ENCODE measurements around the gene MAZ. TPM values are rescaled to one million over a fixed set of nuclear protein-coding genes. Genes with fewer than 3 reads are reported as not detected.

The MAZ gene
- total and polyA plus RNA-seq, 2 of the 13 experiments (the other 11 are each of a cell fraction or from before 2014, with no cell fraction given) = 203 to 277 TPM

- TF ChIP-seq ATF6 (CRISPR knock-in tag; conservative IDR thresholded peaks at IDR 0.05) (no peak), PRMT3 (CRISPR knock-in tag; IDR thresholded peaks at IDR 0.05; ENCODE audit: borderline replicate concordance, low read depth) (no peak), KMT2A (CRISPR knock-in tag; IDR thresholded peaks at IDR 0.05) (no peak), TEAD2 (CRISPR knock-in tag; IDR thresholded peaks at IDR 0.05) (no peak), TRIM22 (IDR thresholded peaks at IDR 0.05) (no peak), XRCC5 (optimal IDR thresholded peaks at IDR 0.05; ENCODE audit: low read length) (peak; percentile 17), ZBTB33 (CRISPR knock-in tag; IDR thresholded peaks at IDR 0.05) (peak; percentile 77; the same call in 1 of the 2 replicates), ZBTB46 (CRISPR knock-in tag; IDR thresholded peaks at IDR 0.05; ENCODE audit: borderline replicate concordance) (no peak), GLI4 (CRISPR knock-in tag; IDR thresholded peaks at IDR 0.05; ENCODE audit: borderline replicate concordance) (no peak), MXI1 (IDR thresholded peaks at IDR 0.05; ENCODE audit: borderline replicate concordance, low read depth, low read length) (peak; percentile 24; the same call in 1 of the 3 replicates), ZNF670 (CRISPR knock-in tag; IDR thresholded peaks at IDR 0.05; ENCODE audit: borderline replicate concordance) (no peak), CREB3 (CRISPR knock-in tag; IDR thresholded peaks at IDR 0.05) (no peak), ZNF18 (CRISPR knock-in tag; IDR thresholded peaks at IDR 0.05; ENCODE audit: insufficient replicate concordance) (no peak), ZNF780A (CRISPR knock-in tag; IDR thresholded peaks at IDR 0.05) (no peak), HINFP (CRISPR knock-in tag; IDR thresholded peaks at IDR 0.05; ENCODE audit: low read depth) (no peak), TP53 (CRISPR knock-in tag; conservative IDR thresholded peaks at IDR 0.05) (no peak)
Observed at GRCh38 chr16:29813644-29814562, 7.6 kb downstream of the MAZ start (continued).

Measured in HepG2 (cell line).